Body of pancreas (tissue), 4 donors: Measurements from ENCODE around the gene MSI2.

Source experiments
- CTCF ChIP-seq, 7 experiments: fragments of 450-650 bp in 4 of 7; fragments of 200-600 bp in 3 of 7; sonication (generic) in 3 of 7; IDR thresholded peaks; one replicate each; pipeline ENCODE4 v1.5.1; 2016 to 2019; ENCODE audit warnings: antibody characterized with exemption in 7 of 7
- POLR2A ChIP-seq, 3 donors: fragments of 450-650 bp; IDR thresholded peaks; one replicate each; pipeline ENCODE4 v1.6.1; 2016; ENCODE audit warnings: antibody characterized with exemption in 3 of 3, mild to moderate bottlenecking in 2 of 3

- TF ChIP-seq CTCF (IDR thresholded peaks at IDR 0.05) (no peak), POLR2A (IDR thresholded peaks at IDR 0.05) (peak in 2 of 3 donors; percentile 58 to 59)
These were observed 101.1 kb downstream of the MSI2 start for GRCh38 chr17:57357392-57357784.
